GM13976 (cell line): ENCODE results near the gene WNT9B.

Experiments
- DNase-seq: peaks from one replicate; pipeline ENCODE4 v3.0.0; 2012; ENCODE audit warnings: low spot score
- in situ Hi-C: fragments of 300-500 bp; cut with MboI; formaldehyde crosslinking; loops from one replicate; pipeline ENCODE4 v1.12.0; 2022; ENCODE audit warnings: low sequenced_read_pairs, mixed read lengths, inconsistent platforms; ENCODE audit not compliant: unreplicated experiment
- TF ChIP-seq, protein P1 (sequence below): IDR thresholded peaks from 2 replicates; pipeline ENCODE4 v1.5.1; 2012; ENCODE audit warnings: borderline replicate concordance, mild to moderate bottlenecking; ENCODE audit not compliant: insufficient read depth; ENCODE audit errors: extremely low read depth, missing control alignments, control extremely low read depth

The WNT9B gene

DNA sequence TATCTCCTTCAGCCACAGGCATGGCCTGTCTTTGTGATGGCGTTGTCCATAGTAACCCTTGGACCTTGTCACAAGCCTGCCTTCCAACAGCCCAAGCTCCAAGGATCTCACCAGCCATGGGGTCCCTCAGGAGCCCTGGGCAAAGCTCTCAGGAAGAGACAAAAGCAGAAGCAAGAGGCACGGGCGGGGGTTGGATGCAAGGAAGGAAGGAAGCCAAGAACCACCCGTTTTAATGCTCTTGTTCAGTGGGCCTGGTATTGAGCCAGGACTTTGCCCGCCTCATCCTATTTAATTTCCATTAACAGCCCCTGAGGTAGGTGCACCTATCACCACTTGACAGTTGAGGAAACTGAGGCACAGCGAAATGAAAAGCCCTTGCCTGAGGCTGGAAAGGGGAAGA, 39.3 kb downstream of the WNT9B start:
- DNase-seq, result no peak
- in situ Hi-C loops, result loop anchor here (25.0 kb wide), 1 partner anchor 103 kb away; no protein-coding TSS in a partner anchor
- TF ChIP-seq, protein P1, sequence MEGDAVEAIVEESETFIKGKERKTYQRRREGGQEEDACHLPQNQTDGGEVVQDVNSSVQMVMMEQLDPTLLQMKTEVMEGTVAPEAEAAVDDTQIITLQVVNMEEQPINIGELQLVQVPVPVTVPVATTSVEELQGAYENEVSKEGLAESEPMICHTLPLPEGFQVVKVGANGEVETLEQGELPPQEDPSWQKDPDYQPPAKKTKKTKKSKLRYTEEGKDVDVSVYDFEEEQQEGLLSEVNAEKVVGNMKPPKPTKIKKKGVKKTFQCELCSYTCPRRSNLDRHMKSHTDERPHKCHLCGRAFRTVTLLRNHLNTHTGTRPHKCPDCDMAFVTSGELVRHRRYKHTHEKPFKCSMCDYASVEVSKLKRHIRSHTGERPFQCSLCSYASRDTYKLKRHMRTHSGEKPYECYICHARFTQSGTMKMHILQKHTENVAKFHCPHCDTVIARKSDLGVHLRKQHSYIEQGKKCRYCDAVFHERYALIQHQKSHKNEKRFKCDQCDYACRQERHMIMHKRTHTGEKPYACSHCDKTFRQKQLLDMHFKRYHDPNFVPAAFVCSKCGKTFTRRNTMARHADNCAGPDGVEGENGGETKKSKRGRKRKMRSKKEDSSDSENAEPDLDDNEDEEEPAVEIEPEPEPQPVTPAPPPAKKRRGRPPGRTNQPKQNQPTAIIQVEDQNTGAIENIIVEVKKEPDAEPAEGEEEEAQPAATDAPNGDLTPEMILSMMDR, result no peak

DNA sequence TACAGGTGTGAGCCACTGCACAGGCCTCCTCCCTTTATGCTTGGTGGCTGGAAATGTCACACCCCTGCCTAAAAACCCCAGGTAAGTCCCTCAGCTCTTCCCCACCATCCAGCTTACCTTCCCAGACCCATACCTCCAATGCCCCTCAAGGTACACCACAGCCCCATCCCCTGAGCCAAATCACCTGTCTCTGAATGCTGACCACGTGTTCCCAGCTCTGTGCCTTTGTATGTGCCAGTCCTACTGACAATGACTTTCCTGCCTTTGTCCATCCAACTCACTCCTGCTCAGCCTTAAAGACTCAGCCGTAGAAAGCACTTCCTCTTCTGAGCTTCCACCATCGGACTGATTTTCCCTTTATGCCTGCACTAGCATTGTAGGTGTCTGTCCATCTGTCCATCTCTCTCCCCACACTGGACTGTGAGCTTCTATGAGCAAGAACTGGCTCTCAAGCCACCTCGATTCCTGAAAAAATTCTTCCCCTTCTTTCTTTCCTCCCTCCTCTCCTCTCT, 40.9 kb downstream of the WNT9B start:
- TF ChIP-seq, protein P1, result no peak
- in situ Hi-C loops, result loop anchor here (25.0 kb wide), 1 partner anchor 105 kb away; no protein-coding TSS in a partner anchor
- DNase-seq, result no peak

DNA sequence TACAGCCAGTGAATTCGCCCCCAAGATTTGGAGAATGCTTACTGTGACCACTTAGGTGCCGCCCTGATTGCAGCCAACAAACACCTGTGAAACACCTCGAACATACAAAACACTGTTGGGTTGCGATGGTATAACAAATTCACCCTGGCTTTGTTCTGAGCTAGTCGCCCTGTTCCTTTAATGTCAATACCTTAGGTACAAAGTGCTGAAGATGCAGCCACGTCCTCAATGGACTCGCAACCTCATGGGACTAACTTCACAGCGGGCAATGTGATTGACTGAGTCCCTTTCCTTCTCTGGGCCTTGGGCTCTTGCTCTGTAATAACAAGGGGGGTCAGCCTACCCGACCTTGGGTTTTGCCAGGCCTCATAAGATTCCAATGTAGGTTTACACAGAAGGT, 42.6 kb downstream of the WNT9B start:
- TF ChIP-seq, protein P1, result no peak
- in situ Hi-C loops, result loop anchor here (25.0 kb wide), 1 partner anchor 107 kb away; no protein-coding TSS in a partner anchor

DNA sequence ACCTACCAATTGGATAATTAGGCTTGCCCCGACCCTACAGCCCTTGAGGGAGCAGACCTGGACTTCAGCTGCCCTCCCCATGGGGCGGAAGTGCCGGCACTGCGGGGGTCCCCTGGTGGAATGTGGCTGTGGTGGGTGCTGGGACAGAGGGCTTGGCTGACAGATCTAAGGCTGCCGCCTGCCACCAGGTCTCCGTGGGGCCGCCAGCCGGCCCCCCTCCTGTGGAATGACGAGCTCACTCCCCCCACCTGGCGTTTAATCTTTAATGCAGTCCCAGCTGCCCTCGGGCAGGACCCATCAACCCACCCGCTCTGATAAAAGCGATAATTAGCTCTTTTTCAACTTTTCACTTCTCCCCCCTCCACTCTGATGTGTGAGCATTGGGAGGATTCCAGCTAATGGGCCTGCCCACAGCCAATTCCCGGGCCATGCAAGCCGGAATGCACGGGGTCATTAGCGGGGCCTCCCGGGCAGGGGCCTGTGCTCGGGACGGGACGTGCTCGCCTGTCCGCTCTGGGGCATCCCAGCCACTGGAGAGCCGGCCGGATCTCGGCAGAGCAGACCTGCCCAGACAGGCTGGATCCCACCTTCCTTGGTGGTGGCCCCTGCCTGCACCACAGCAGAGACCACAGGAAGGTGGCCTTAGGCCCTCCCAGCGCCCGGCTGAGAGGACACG, 43.2 kb downstream of the WNT9B start:
- in situ Hi-C loops, result loop anchor here (25.0 kb wide), 1 partner anchor 107 kb away; no protein-coding TSS in a partner anchor
- TF ChIP-seq, protein P1, result no peak
- no peak for DNase-seq

More for the DNA sequence above, 42.6 kb downstream of the WNT9B start:
- DNase-seq, result no peak

DNA sequence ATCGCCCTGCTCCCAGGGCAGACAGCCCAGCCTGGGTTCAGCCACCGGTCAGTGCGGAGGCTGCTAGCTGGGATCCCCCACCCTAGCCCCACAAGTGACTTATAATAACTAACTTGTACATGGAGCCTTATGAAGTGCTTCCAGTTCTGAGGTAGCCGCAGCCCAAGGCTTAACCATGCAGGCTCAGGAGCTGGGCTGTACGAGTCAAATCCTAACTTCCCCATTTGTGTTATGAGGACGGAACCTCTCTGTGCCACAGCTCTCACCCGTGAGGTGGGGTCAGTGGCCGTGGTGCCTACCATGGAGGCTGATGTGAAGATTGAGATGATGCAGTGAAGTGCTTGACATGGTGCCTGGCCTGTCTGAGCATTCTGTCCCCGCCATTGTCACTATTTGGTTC, 43.8 kb downstream of the WNT9B start:
- no peak for DNase-seq
- TF ChIP-seq, protein P1, result no peak
- in situ Hi-C loops, result loop anchor here (25.0 kb wide), 1 partner anchor 108 kb away; no protein-coding TSS in a partner anchor

DNA sequence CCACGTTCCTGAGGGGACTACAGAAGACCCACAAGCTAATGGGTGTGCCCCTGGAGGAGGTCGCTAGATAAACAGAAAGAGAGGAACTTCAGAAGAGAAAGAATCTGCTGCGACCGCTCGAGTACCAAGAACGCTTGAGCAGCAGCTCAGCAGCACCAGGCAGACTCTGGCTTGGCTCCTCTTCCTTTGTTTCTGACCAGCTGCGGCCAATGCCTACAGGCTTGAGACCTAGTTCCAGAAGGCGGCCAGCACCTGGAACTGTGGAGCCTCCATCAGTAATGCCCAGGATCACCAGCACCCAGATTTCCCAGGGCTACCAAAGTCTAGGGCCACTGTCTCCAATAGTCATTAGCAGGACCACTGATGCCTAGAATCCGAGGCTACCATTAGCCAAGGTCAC, 45.6 kb downstream of the WNT9B start:
- in situ Hi-C loops, result loop anchor here (25.0 kb wide), 1 partner anchor 110 kb away; no protein-coding TSS in a partner anchor
- no peak for DNase-seq
- TF ChIP-seq, protein P1, result no peak
